ENCODE results near the gene CYB561D2.
"Not testable (repeated sequence)": the region's sequence is repeated elsewhere in the genome, so short reads cannot be mapped to it uniquely, and the experiment has no call there.

DNA sequence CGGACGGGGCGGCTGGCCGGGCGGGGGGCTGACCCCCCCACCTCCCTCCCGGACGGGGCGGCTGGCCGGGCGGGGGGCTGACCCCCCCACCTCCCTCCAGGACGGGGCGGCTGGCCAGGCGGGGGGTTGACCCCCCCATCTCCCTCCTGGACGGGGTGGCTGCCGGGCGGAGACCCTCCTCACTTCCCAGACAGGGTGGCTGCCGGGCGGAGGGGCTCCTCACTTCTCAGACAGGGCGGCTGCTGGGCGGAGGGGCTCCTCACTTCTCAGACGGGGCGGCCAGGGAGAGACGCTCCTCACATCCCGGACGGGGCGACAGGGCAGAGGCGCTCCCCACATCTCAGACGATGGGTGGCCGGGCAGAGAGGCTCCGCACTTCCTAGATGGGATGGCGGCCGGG is 38.6 kb upstream of the CYB561D2 start:
- TF ChIP-seq, protein P1, sequence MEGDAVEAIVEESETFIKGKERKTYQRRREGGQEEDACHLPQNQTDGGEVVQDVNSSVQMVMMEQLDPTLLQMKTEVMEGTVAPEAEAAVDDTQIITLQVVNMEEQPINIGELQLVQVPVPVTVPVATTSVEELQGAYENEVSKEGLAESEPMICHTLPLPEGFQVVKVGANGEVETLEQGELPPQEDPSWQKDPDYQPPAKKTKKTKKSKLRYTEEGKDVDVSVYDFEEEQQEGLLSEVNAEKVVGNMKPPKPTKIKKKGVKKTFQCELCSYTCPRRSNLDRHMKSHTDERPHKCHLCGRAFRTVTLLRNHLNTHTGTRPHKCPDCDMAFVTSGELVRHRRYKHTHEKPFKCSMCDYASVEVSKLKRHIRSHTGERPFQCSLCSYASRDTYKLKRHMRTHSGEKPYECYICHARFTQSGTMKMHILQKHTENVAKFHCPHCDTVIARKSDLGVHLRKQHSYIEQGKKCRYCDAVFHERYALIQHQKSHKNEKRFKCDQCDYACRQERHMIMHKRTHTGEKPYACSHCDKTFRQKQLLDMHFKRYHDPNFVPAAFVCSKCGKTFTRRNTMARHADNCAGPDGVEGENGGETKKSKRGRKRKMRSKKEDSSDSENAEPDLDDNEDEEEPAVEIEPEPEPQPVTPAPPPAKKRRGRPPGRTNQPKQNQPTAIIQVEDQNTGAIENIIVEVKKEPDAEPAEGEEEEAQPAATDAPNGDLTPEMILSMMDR (IDR thresholded peaks at IDR 0.05), result not testable (repeated sequence)
- TF ChIP-seq POLR2A (IDR thresholded peaks at IDR 0.05), result not testable (repeated sequence)

All from testis (tissue), 2 donors.